SJCRH30 (cell line): ENCODE data around the gene P3H3. TPM values are rescaled to one million over a fixed set of nuclear protein-coding genes. Genes with fewer than 3 reads are reported as not detected.

Source experiments
- DNase-seq, 2 experiments: peaks; one replicate each; pipeline ENCODE4 v3.0.0-alpha.2; 2015 to 2020
- H3K27ac ChIP-seq: fragments of 250-450 bp; sonication (Bioruptor Pico); 2 replicates; pipeline ENCODE4 v1.5.1; 2020; ENCODE audit warnings: mild to moderate bottlenecking, moderate library complexity
- H3K27me3 ChIP-seq: fragments of 250-450 bp; sonication (Bioruptor Pico); 2 replicates; pipeline ENCODE4 v1.5.1; 2020; ENCODE audit warnings: mild to moderate bottlenecking, moderate library complexity
- H3K36me3 ChIP-seq: fragments of 250-450 bp; sonication (Bioruptor Pico); 2 replicates; pipeline ENCODE4 v1.5.1; 2020; ENCODE audit warnings: mild to moderate bottlenecking, moderate library complexity
- H3K4me1 ChIP-seq: fragments of 250-450 bp; sonication (Bioruptor Pico); 2 replicates; pipeline ENCODE4 v1.5.1; 2020; ENCODE audit warnings: mild to moderate bottlenecking, moderate library complexity
- H3K4me3 ChIP-seq: fragments of 250-450 bp; sonication (Bioruptor Pico); 2 replicates; pipeline ENCODE4 v1.5.1; 2020; ENCODE audit warnings: mild to moderate bottlenecking, moderate library complexity
- H3K9me3 ChIP-seq: fragments of 250-450 bp; sonication (Bioruptor Pico); replicated peaks from 2 replicates; pipeline ENCODE4 v1.5.1; 2020; ENCODE audit warnings: mild to moderate bottlenecking, moderate library complexity
- total RNA-seq: library from RNA; depleted of rRNA; stranded (reverse); fragments of >200 nt; shearing (Covaris generic); gene quantifications from 2 replicates; pipeline ENCODE4 v1.2.3, GENCODE V29; 2014

P3H3 gene
- total RNA-seq, 1 experiment from 2014 or later, result 19.3 TPM

GRCh38 chr12:6828781-6829535 lies 751 bp downstream of the P3H3 start:
- DNase-seq, result peak; percentile 54 to 62
- Histone ChIP-seq H3K27me3 (no peaks in the 10 kb centered on the region), H3K9me3 (no peaks in the 10 kb centered on the region), H3K36me3 (peaks cover 24% of the 10 kb centered on the region), H3K27ac (peak overlapping the region; percentile 64), H3K4me1 (peaks cover 9% of the 10 kb centered on the region), H3K4me3 (peak overlapping the region; percentile 99)

- Histone ChIP-seq H3K9me3 (no peaks in the 10 kb centered on the region), H3K4me1 (peaks cover 9% of the 10 kb centered on the region), H3K4me3 (peak overlapping the region; percentile 99), H3K27me3 (no peaks in the 10 kb centered on the region), H3K36me3 (peaks cover 29% of the 10 kb centered on the region), H3K27ac (peak overlapping the region; percentile 64; the same call in 1 of the 2 replicates)
- DNase-seq, result no peak
Observed at GRCh38 chr12:6829536-6830220, 1.5 kb downstream of the P3H3 start.

- H3K9me3 ChIP-seq, result no peaks in the 10 kb centered on the region
- peaks cover 29% of the 10 kb centered on the region for H3K36me3 ChIP-seq
- no peaks in the 10 kb centered on the region for H3K27me3 ChIP-seq
- H3K4me3 ChIP-seq, result no peak overlapping the region
- peaks cover 6% of the 10 kb centered on the region for H3K4me1 ChIP-seq
- no peak overlapping the region for H3K27ac ChIP-seq
- DNase-seq, result no peak
Observed at GRCh38 chr12:6830286-6830890, 2.2 kb downstream of the P3H3 start.

- Histone ChIP-seq H3K9me3 (no peaks in the 10 kb centered on the region), H3K27ac (no peak overlapping the region), H3K36me3 (peaks cover 35% of the 10 kb centered on the region), H3K4me3 (no peak overlapping the region), H3K27me3 (no peaks in the 10 kb centered on the region), H3K4me1 (peaks cover 5% of the 10 kb centered on the region)
- no peak for DNase-seq
Observed at GRCh38 chr12:6830999-6831398, 2.8 kb downstream of the P3H3 start.

- Histone ChIP-seq H3K9me3 (no peaks in the 10 kb centered on the region), H3K27ac (no peak overlapping the region), H3K36me3 (peaks cover 36% of the 10 kb centered on the region), H3K27me3 (no peaks in the 10 kb centered on the region), H3K4me3 (no peak overlapping the region), H3K4me1 (peaks cover 5% of the 10 kb centered on the region)
- DNase-seq, result no peak
Observed at GRCh38 chr12:6831450-6831995, 3.3 kb downstream of the P3H3 start.

GRCh38 chr12:6832125-6832524 lies 3.9 kb downstream of the P3H3 start:
- DNase-seq, result no peak
- no peak overlapping the region for H3K4me3 ChIP-seq
- no peaks in the 10 kb centered on the region for H3K27me3 ChIP-seq
- no peak overlapping the region for H3K27ac ChIP-seq
- H3K9me3 ChIP-seq, result no peaks in the 10 kb centered on the region
- peaks cover 36% of the 10 kb centered on the region for H3K36me3 ChIP-seq
- H3K4me1 ChIP-seq, result peaks cover 2% of the 10 kb centered on the region

- Histone ChIP-seq H3K27me3 (no peaks in the 10 kb centered on the region), H3K27ac (no peak overlapping the region), H3K4me3 (no peak overlapping the region), H3K4me1 (no peaks in the 10 kb centered on the region), H3K36me3 (peaks cover 42% of the 10 kb centered on the region), H3K9me3 (no peaks in the 10 kb centered on the region)
- no peak for DNase-seq
Observed at GRCh38 chr12:6833189-6833890, 5.1 kb downstream of the P3H3 start.

GRCh38 chr12:6834254-6834653 lies 6.0 kb downstream of the P3H3 start:
- Histone ChIP-seq H3K4me3 (no peak overlapping the region), H3K27ac (no peak overlapping the region), H3K36me3 (peaks cover 44% of the 10 kb centered on the region), H3K9me3 (no peaks in the 10 kb centered on the region), H3K4me1 (peaks cover 3% of the 10 kb centered on the region; the same call in 1 of the 2 replicates), H3K27me3 (no peaks in the 10 kb centered on the region)
- no peak for DNase-seq

GRCh38 chr12:6834873-6835272 lies 6.7 kb downstream of the P3H3 start:
- Histone ChIP-seq H3K36me3 (peaks cover 44% of the 10 kb centered on the region), H3K27ac (no peak overlapping the region), H3K4me1 (peaks cover 8% of the 10 kb centered on the region), H3K9me3 (no peaks in the 10 kb centered on the region), H3K27me3 (no peaks in the 10 kb centered on the region), H3K4me3 (no peak overlapping the region)
- DNase-seq, result no peak

GRCh38 chr12:6836851-6837250 lies 8.6 kb downstream of the P3H3 start:
- Histone ChIP-seq H3K9me3 (no peaks in the 10 kb centered on the region), H3K4me1 (peaks cover 22% of the 10 kb centered on the region), H3K27ac (no peak overlapping the region), H3K27me3 (no peaks in the 10 kb centered on the region), H3K4me3 (no peak overlapping the region), H3K36me3 (peaks cover 38% of the 10 kb centered on the region)
- DNase-seq, result no peak

- H3K4me3 ChIP-seq, result no peak overlapping the region
Observed at GRCh38 chr12:6837370-6838060, 9.3 kb downstream of the P3H3 start.

GRCh38 chr12:6838854-6839253 lies 10.6 kb downstream of the P3H3 start:
- DNase-seq, result no peak
- Histone ChIP-seq H3K4me1 (peaks cover 22% of the 10 kb centered on the region), H3K4me3 (no peak overlapping the region), H3K27me3 (no peaks in the 10 kb centered on the region), H3K9me3 (no peaks in the 10 kb centered on the region), H3K36me3 (peaks cover 20% of the 10 kb centered on the region), H3K27ac (no peak overlapping the region)

More at GRCh38 chr12:6837370-6838060, 9.3 kb downstream of the P3H3 start:
- H3K27ac ChIP-seq, result no peak overlapping the region
- no peaks in the 10 kb centered on the region for H3K9me3 ChIP-seq
- H3K27me3 ChIP-seq, result no peaks in the 10 kb centered on the region
- H3K36me3 ChIP-seq, result peaks cover 31% of the 10 kb centered on the region
- H3K4me1 ChIP-seq, result peaks cover 22% of the 10 kb centered on the region
- no peak for DNase-seq

GRCh38 chr12:6839482-6840201 lies 11.4 kb downstream of the P3H3 start:
- DNase-seq, result peak; percentile 93 to 95
- no peaks in the 10 kb centered on the region for H3K27me3 ChIP-seq
- H3K9me3 ChIP-seq, result no peaks in the 10 kb centered on the region
- H3K27ac ChIP-seq, result peak overlapping the region; percentile 83
- peaks cover 20% of the 10 kb centered on the region for H3K36me3 ChIP-seq
- peaks cover 22% of the 10 kb centered on the region for H3K4me1 ChIP-seq
- no peak overlapping the region for H3K4me3 ChIP-seq
